Endothelial cell of hepatic sinusoid (primary cell): ENCODE data around the gene GLG1.
"Not testable (repeated sequence)": the region's sequence is repeated elsewhere in the genome, so short reads cannot be mapped to it uniquely, and the experiment has no call there.

Source experiments
- in situ Hi-C: cut with HindIII; loops from 2 replicates; pipeline ENCODE4 v1.10.0; 2017; ENCODE audit warnings: low sequenced_read_pairs

The GLG1 gene

DNA sequence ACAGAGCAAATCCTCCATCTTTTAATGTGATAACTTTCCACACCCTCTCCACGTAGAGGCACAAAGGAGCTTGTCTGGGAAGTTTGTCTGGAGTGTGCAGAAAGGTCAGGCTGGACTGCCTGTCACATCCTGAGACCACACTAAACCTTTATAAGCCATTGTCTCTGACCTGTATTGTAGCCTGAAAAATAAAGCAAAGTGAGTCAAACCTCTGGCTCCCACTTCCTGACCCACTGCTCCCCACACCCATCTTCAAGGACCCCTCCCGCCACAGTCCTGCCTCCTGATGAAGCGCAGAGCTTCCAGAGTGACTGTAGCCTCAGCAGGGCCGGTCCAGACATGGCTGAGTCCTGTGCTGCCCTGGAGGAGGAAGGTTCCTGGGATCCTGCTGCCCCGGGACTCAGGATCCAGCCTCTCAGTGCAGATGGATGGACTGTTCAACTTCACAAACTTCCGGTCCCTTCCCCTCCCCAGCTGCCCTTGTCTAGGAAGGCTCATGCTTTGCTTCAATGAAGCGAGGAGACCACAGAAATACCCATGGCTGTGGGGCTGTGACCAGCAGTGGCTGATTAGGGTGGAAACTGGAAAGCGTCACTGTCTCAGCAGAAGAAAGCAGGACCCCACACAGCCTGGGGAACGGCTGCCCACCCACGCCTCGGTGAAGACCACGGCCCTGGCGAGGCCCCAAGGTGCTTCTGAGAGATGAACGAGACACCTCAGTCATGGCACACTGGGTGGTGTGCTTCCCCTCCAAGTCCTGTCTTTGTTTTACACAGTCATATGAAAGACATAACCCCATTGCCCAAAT lies 154.8 kb downstream of the GLG1 start:
- in situ Hi-C loops, result no loop called here

DNA sequence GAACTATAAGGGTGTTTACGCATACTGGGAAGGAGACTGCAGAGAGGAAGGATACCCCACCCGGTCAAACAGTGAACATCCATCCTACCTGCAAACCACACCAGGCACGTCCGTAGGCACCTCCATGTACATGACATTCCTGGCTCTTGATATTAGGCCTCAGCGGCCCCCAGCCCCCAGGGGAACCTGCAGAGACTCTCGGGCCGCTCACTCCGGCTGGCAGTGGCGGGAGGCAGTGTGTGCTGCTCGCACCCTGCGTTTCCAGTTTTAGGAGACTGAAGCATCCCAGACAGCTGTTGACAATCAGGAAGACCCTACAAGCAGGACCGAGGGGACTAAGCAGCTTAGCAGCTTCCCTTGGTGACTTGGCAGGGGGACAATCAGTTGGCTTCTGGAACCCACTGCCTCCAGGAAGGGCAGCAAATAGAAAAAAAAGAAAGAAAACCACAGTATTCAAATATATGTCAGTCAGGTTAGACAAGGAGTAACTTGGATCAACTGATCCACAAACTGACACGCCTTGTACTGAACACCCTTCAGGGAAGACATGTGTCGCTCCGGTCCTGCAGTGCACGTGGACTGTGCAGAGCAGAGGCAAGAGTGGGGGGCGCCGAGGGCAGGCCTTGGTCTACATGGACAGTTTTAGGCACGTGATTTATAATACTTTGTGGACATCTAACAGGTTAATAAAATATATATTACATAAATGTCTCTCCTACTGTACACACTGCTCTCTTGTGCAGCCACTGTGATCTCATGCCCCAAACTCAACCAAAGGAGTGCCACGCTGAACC lies 155.8 kb downstream of the GLG1 start:
- in situ Hi-C loops, result no loop called here

DNA sequence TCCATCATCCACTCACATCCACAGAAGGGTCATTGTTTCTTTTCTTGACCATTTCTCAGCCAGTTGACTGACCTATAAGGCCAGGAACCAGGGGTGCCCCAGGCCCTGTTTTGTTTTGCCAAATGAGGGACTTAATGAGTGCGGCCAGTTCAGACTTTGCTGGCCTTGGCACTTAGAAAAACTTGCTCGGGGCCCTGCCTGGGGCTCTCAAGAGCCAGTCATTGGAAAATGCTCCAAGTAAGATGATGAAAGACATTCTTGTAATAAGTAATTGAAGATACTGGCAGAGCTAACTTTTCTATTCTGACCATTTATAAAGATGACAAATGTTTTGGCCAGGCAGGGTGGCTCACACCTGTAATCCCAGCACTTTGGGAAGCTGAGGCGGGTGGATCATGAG lies 156.7 kb downstream of the GLG1 start:
- in situ Hi-C loops, result no loop called here

DNA sequence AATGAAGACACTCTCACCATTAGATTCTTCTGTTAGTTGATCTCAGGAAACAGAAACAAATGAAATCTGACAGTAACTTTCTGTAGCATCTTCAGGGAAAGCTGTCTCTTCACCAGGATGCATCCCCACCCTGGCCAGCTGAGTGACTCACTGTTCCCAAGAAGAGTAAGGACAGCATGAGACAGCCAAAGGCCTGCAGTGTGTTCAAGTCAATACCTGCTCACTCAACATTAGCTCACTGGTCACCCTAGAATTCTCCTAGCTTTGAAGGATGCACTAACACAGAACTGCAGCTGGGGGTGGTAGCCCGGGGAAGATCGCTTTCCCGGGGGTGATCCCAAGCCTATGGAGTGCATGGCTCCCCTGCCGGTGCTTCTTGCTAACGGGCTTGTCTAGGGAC lies 157.4 kb downstream of the GLG1 start:
- in situ Hi-C loops, result no loop called here

DNA sequence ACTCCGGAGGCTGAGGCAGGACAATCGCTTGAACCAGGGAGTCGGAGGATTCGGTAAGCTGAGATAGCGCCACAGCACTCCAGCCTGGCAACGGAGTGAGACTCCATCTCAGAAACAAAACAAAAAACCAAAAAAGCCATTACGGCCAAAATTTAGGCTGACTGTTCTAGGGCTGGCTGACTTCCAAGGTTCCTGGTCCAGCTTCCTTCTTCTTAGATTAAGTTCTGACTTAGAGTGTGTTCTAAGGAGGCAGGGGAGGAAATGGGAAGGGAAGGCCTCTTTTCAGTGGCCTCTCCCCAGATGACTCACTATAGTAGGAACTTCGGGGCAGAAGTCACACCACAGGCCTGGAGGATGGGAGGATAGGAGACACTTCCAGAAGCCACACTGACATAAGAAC lies 157.9 kb downstream of the GLG1 start:
- in situ Hi-C loops, result no loop called here

DNA sequence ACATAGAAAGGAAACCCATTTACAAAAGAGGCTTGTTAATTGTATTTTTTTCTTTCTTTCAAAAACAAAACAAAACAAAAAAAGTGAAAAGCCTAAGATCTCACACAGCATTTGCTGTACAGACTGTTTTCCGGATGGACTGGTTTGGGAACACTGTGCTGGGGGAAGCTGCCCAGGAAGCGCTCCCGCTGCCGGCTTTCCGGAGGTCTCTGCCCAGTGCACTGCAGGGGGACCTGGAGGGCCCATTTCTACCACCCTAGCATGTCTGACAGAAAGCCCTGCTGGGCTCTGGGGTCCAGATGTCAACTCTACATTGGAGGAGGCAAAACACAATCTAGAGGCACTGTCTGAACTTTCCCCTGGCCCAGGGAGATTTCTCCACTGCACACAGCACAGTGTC lies 159.3 kb downstream of the GLG1 start:
- in situ Hi-C loops, result no loop called here

DNA sequence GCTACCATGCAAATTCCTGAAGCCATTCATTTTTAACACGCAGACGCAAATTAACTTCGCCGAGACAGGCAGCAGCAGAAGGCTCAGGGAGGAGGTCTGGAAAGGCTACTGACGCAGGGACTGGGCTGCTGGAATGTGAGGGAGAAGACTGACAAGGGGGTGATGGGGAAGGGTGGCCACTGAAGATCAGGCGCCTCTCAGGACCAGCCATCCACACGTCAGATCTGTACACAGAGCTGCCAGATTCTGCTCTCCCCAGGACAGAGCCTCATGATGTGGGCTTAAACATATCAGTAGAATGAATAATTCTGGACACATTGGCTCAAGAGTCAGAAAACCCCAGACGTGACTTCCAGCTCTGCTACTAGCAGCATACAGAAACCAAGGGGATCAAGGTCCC lies 160.0 kb downstream of the GLG1 start:
- in situ Hi-C loops, result no loop called here

DNA sequence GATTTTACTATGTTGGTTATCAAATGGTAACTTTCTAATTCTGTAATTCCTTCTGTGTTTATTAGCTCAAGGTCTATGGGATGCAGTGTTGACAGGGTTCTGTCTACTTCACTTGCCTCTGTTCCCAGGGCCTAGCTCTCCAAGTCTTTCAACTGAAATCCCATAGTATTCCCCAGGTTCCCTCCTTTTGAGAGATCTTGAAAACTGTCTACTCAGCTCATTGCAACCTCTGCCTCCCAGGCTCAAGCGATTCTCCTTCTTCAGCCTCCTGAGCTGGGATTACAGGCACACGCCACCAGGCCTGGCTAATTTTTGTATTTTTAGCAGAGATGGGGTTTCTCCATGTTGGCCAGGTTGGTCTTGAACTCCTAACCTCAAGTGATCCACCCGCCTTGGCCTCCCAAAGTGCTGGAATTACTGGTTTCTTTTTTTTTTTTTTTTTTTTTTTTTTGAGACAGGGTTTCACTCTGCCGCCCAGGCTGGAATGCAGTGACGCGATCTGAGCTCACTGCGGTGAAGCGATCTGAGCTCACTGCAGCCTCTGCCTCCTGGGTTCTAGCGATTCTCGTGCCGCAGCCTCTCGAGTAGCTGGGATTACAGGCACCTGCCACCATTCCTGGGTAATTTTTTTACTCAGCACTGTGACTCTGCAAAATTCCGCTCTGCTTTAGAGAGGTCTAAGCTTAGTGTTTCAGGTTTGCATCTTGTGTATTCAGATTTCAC lies 163.1 kb downstream of the GLG1 start:
- in situ Hi-C loops, result not testable (repeated sequence)

DNA sequence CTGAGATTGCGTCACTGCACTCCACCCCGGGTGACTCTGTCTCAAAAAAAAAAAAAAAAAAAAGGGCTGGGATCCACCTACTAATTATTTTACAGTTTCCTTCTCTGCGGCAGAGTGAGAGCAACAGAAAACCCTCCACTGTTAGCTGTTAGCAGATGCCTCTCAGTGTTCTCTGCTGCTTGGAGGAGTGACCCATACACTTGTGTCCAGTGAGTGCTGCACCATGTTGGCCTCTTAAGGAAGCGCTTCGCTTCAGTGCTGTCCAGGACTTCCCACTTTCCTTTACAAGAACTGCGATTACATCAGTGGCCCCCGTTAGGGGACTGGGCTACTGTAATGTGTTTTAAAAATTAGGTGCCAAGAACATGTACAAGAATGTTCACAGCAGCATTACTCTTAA lies 167.2 kb downstream of the GLG1 start:
- in situ Hi-C loops, result loop anchor here (10.0 kb wide), 1 partner anchor 135 kb away; no protein-coding TSS in a partner anchor

DNA sequence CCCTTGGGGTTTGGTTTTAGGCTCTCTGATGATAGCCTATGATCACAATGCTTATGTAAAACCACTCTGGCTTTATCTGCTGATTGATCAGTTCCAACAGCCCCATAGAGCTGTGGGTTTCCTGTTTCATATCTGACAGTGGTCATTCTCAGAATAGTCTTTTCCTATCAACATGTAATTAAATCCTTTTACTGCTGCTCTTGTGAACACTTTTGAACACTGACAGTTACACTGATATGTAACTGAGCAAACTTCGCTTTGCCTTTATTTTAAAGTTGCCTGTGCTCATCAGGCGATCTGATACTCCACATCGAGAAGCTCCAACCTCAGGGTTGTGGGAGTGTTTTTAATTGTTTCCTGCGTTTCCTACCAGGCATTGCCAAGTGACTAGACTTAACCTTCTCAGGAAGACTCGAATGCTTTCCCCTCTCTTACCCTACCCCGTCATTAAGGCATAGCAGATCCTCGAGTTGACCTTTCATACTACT lies 168.4 kb downstream of the GLG1 start:
- in situ Hi-C loops, result loop anchor here (10.0 kb wide), 1 partner anchor 134 kb away; no protein-coding TSS in a partner anchor

DNA sequence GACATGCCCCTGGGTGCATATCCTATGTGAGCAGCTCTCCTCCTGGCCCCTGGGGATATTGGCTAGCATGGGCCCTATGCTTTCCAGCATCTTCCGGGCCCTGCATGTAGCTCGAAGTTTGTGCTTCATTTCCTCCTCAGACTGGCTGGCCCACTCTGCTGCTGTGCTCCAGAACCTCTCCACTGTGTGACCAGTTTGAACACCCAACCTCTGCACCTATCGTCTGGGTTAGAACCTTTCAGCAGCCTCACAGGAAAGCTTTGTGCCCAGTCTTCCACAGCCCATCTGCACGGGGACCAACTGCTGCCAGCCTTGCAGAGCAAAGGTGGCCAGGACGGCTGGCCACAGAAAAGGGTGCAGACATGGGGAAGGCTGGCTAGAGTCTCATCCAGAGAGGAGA lies 175.4 kb downstream of the GLG1 start:
- in situ Hi-C loops, result loop anchor here (10.0 kb wide), 1 partner anchor 127 kb away; no protein-coding TSS in a partner anchor

DNA sequence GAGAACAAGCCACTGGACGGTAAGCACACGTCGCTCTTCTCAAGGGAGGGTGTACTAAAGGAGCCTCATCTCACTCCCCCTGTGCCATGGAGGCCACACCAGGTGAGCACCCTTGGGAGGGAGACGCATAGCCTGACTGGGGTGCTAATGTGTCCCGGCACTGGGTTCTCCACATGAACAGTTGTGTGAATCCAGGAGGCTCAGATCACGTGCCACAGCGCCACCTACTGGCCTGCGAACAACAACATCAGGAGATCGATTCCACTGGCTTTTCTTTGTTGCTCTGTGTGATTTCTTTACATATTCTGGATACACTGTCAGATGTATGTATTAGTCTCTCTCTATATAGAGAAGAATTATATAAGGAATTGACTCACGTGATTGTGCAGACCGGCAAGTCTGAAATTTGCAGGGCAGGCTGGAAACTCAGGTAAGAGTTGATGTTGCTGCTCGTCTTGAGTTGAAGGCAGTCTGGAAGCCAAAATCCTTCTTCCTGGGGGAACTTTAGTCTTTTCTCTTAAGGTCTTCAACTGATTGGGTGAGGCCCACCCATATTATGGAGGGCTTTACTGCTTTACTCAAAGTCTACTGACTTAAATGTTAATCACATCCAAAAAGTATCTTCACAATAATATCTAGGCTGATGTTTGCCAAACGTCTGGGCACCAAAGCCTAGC lies 176.7 kb downstream of the GLG1 start:
- in situ Hi-C loops, result loop anchor here (10.0 kb wide), 1 partner anchor 125 kb away; no protein-coding TSS in a partner anchor

DNA sequence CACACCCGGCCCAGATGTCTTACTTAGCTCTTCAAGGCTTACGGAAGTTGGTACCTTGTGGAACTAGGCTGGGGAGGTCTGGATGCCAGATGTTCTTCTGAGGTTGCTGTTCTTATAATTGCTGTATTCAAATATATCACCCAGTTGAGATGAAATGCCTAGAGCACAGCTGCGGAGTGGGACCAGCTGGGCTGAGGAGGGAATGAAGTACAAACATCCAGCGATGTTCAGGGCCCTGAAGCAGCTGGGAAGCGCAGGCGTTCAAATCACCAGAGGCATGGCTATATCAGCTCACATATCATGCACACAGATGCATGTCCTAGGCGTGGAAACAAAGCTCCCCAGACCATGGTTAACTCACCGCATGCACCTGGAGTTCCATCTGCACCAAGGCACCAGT lies 178.4 kb downstream of the GLG1 start:
- in situ Hi-C loops, result not testable (repeated sequence)

DNA sequence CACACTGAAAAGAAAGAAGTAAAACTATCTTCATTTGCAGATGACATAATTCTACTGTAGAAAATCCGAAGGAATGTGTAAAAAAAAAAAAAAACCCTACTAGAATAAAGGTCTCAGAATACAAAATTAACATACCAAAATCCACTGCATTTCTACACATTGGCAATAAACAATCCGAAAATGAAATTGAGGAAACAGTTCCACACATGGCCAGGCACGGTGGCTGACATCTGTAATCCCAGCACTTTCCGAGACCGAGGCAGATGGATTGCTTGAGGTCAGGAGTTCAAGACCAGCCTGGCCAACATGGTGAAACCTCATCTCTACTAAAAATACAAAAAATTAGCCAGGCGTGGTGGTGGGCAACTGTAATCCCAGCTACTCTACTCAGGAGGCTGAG lies 181.2 kb downstream of the GLG1 start:
- in situ Hi-C loops, result not testable (repeated sequence)

DNA sequence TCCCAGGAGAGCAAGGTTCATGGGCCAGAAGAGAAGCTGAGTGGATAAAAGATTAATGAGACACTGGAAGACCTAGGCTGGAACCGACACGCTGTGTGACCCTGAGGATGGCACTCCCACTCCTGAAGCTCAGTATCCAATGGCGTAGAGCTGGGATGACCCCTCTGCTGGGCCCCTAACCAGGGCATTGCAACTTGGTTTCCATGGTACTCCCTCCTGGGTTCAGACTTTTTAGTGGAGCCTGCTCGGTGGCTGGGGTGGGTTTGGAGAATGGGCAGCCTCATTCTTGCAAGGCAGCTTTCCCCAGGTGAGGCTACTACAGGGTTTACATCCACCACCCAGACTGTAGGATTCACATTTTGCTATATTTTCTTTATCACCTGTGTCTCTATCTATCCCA lies 183.2 kb downstream of the GLG1 start:
- in situ Hi-C loops, result not testable (repeated sequence)

DNA sequence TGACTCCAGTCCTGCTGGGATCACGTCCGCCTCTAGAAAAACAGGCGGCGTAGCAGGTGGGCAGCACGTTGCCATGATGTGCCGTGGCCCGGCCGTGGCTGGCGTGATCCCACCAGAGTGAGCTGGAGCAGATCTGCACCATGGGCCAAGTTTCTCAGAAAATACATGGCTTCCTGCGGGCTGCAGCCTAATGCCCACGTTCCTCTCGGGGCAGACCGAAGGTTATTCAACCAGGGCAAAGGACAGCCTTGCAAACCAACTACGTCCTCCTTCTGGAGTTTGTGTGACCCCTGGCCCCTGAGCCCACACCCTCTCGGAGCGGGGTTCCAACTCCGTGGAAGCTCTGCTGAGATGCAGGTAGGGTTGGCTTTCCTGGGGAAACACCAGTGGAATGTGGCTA lies 184.8 kb downstream of the GLG1 start:
- in situ Hi-C loops, result not testable (repeated sequence)

DNA sequence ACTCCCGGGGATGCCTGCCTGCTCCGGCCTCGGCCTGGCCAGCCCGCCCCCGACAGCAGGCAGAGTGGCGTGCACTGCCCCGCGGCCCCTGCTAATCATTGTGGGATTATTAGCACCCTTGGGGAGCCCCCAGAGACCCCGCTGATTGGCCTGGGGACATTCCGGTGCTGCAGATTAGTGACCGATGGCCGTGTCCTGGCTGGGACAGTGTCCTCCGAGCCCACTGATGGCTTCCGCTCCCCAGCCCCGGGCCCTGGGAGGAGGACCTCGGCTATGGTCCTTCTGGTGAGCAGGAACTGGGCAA lies 185.5 kb downstream of the GLG1 start:
- in situ Hi-C loops, result not testable (repeated sequence)

DNA sequence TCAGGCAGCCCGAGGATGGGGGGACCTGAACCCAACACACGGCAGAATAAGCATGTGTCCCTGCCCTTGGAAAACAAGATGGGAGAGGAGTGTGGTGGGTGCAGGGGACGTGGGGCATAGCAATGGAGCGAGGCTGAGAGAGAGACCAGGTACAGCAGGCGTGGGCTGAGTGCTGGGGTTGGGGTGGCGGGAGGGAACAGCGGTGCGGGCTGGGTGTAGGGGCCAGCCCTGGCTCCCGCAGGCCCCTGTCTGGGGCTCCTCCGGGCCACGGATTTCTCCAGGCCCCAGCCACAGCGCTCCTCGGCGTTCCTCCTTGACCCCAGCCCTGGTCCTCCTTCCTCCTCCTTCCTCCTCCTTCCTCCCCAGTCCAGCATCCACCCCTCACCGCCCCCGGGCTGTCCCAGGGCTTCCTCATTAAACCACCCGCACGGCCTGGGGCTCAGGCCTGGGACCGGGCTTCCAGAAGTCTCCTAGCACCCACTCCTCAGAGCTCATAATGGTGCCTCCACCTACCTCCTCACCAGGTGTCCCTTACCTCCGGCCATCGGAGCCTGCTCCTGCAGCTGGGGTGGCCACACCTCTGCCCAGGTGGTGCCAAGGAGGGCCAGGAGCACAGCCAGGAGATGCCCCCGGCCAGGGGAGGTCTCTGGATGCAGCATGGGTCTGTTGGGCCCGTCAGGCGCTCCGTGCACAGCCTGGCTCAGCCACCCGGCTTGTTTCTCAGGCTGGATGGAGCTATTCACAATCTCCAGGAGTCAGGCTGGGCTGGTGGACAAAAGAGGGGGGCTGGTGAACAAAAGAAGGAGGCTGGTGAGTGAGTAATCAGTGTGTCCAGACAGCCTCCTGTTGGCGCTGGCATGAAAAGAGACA lies 186.1 kb downstream of the GLG1 start, which contains the start of gene CLEC18B:
Gene CLEC18B (minus strand): TSS at position 867 of the 870 bp plus-strand sequence. CDS start 208 bp downstream, at position 659.
- in situ Hi-C loops, result not testable (repeated sequence)

DNA sequence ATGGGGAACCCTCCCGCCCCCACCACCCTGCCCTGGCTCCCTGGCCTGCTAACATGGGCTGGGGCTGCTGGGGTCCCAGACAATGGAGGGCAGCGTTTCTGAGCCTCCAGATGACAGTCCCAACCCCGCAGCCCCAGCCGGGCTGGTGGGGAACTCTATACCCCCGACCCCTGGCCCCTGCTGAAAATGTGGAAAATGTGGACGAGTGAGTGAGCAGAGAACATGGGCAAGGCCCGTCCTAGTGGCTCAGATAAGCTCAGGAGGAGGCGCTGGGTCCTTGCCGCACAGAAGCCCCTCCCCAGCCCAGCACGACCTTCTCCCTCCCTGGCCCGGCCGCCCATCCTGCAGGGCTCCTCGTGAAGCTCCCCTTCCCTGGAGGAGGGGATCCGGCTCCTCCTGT lies 187.1 kb downstream of the GLG1 start:
- in situ Hi-C loops, result not testable (repeated sequence)

DNA sequence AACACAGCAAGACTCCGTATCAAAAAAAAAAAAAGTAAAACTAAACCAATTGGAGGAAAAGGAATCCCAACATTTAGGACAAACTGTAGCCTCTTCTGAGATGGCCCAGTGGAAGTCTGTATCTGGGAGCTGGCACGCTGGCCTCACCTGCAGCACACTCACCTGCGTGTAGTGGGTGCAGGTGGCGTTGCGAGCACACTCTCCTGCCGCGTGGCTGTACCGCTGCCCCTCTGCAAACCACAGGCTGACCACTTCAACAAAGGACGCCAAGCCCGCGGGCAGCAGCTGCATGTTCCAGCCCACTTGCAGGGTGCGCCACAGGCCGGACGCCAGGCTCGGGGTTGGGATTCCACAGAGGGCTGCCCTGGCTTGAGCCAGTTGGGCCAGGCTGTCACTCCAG lies 189.0 kb downstream of the GLG1 start:
- in situ Hi-C loops, result not testable (repeated sequence)
